COLO668 (cell line): ENCODE measurements around the gene NUCB2.

Source experiments
- DNase-seq: peaks from one replicate; lab custom pipeline; 2025; ENCODE audit not compliant: unreplicated experiment; lab: John Stamatoyannopoulos, UW

Gene NUCB2

DNA sequence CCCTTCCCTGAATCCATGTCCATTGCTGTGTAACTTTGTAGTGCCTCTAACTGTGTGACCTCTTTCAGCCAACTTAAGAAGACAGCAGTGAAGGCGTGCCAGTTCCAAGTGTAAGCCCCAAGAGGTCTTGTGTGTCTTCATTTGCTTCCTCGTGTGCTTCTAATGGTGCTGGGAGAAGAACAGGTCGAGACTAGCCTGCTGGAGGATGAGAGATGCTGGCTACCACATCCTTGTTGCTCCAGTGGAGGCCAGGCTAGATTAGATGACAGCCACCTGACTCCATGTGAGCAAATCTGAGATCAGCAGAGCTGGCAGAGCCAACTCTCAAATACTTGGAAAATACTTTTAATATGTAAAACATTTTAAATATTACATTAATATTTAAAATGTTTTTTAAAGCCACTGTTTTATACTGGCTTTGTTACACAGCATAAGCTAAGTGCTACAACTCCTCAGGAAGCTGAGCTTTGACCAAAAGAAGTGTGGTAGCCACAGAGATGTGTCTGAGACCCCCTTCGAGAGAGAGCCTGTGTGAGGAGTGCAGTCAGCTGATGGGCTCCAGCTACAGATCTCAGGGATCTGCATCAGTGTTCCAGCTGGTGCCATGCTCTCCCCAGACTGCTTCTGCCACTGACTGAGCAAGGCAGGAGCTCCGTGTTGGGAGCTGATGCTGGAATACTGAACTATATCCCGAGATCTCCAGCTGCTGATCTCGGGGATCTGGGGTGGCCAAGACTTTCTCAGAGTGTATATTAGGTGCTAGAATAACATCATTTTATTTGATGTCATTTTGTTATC lies 103.0 kb downstream of the NUCB2 start:
- DNase-seq = no peak

DNA sequence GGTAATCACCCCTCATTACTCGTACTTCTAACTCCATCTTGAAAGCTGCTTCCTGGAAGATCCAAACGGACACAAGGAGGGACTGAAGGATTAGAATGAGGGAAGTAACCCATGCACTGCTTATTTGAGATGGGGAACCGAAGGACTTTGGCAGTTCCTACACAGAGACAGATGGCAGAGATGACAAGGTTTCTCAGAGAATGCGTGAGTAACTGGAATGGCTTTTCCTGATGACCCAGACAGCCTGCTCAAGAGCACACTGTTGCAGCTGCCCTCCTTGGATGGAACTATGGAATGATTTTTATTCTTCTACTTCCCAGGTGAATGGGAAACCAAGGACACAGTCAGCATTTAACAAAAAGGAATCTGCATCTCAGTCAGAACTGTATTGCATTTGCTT lies 104.6 kb downstream of the NUCB2 start:
- DNase-seq = no peak
